Measurements from ENCODE around the gene TTF1. TPM values are rescaled to one million over a fixed set of nuclear protein-coding genes. Genes with fewer than 3 reads are reported as not detected.

TTF1 gene
- total RNA-seq, 1 donor from 2014 or later = 9.4 TPM

GRCh38 chr9:132354637-132355355 lies 51.8 kb downstream of the TTF1 start, which contains the start of gene SETX:
TSS of gene SETX (minus strand) at chr9:132354986. CDS start at chr9:132349428, 5,558 bp downstream.
- peaks cover 4 to 19% (median 17%) of the 10 kb centered on the region in 3 donors for H3K36me3 ChIP-seq (ENCODE audit: control insufficient read depth in 3 of 3, insufficient read depth in 3 of 3, low read length in 3 of 3)
- H3K9me3 ChIP-seq (ENCODE audit: control insufficient read depth in 3 of 3, low read length in 3 of 3) = no peaks in the 10 kb centered on the region
- peak within 1 kb of the TSS; percentile 93 for H3K27ac ChIP-seq (ENCODE audit: low read depth, low read length)
- H3K4me3 ChIP-seq (ENCODE audit: low read length in 3 of 3) = peak within 1 kb of the TSS; percentile 89 to 97 (median 94)
- H3K27me3 ChIP-seq (ENCODE audit: control insufficient read depth in 3 of 3, insufficient read depth in 3 of 3, low read length in 3 of 3) = no peaks in the 10 kb centered on the region
- peaks cover 18 to 39% (median 27%) of the 10 kb centered on the region in 3 donors for H3K4me1 ChIP-seq (ENCODE audit: control insufficient read depth in 3 of 3, insufficient read depth in 3 of 3, low read length in 3 of 3)
- peak within 1 kb of the TSS; percentile 95 to 96 (median 95) for H3K9ac ChIP-seq (ENCODE audit: low read depth in 1 of 3, low read length in 3 of 3)

GRCh38 chr9:132351404-132352045 lies 55.1 kb downstream of the TTF1 start:
- no peak overlapping the region for H3K27ac ChIP-seq (ENCODE audit: low read depth, low read length)
- H3K4me3 ChIP-seq (ENCODE audit: low read length in 3 of 3) = no peak overlapping the region
- no peaks in the 10 kb centered on the region for H3K27me3 ChIP-seq (ENCODE audit: control insufficient read depth in 3 of 3, insufficient read depth in 3 of 3, low read length in 3 of 3)
- peaks cover 27 to 50% (median 27%) of the 10 kb centered on the region in 3 donors for H3K4me1 ChIP-seq (ENCODE audit: control insufficient read depth in 3 of 3, insufficient read depth in 3 of 3, low read length in 3 of 3)
- H3K9me3 ChIP-seq (ENCODE audit: control insufficient read depth in 3 of 3, low read length in 3 of 3) = no peaks in the 10 kb centered on the region
- peaks cover 4 to 34% (median 34%) of the 10 kb centered on the region in 3 donors for H3K36me3 ChIP-seq (ENCODE audit: control insufficient read depth in 3 of 3, insufficient read depth in 3 of 3, low read length in 3 of 3)
- no peak overlapping the region for H3K9ac ChIP-seq (ENCODE audit: low read depth in 1 of 3, low read length in 3 of 3)

- H3K27ac ChIP-seq (ENCODE audit: low read depth, low read length) = no peak overlapping the region
- H3K4me1 ChIP-seq (ENCODE audit: control insufficient read depth in 3 of 3, insufficient read depth in 3 of 3, low read length in 3 of 3) = peaks cover 27 to 51% (median 27%) of the 10 kb centered on the region in 3 donors
- H3K4me3 ChIP-seq (ENCODE audit: low read length in 3 of 3) = peak overlapping the region in 2 of 3 donors; percentile 17 to 24
Measured at GRCh38 chr9:132350861-132351315, 55.8 kb downstream of the TTF1 start.

GRCh38 chr9:132348676-132349075 lies 58.0 kb downstream of the TTF1 start:
- Histone ChIP-seq H3K4me1 (ENCODE audit: control insufficient read depth in 3 of 3, insufficient read depth in 3 of 3, low read length in 3 of 3) (peaks cover 22 to 45% (median 22%) of the 10 kb centered on the region in 3 donors), H3K27me3 (ENCODE audit: control insufficient read depth in 3 of 3, insufficient read depth in 3 of 3, low read length in 3 of 3) (no peaks in the 10 kb centered on the region), H3K9ac (ENCODE audit: low read depth in 1 of 3, low read length in 3 of 3) (no peak overlapping the region), H3K36me3 (ENCODE audit: control insufficient read depth in 3 of 3, insufficient read depth in 3 of 3, low read length in 3 of 3) (peaks cover 18 to 56% (median 50%) of the 10 kb centered on the region in 3 donors), H3K4me3 (ENCODE audit: low read length in 3 of 3) (no peak overlapping the region), H3K27ac (ENCODE audit: low read depth, low read length) (peak overlapping the region; percentile 54), H3K9me3 (ENCODE audit: control insufficient read depth in 3 of 3, low read length in 3 of 3) (no peaks in the 10 kb centered on the region)

More at GRCh38 chr9:132350861-132351315, 55.8 kb downstream of the TTF1 start:
- peaks cover 4 to 39% (median 38%) of the 10 kb centered on the region in 3 donors for H3K36me3 ChIP-seq (ENCODE audit: control insufficient read depth in 3 of 3, insufficient read depth in 3 of 3, low read length in 3 of 3)
- H3K9ac ChIP-seq (ENCODE audit: low read depth in 1 of 3, low read length in 3 of 3) = no peak overlapping the region
- no peaks in the 10 kb centered on the region for H3K9me3 ChIP-seq (ENCODE audit: control insufficient read depth in 3 of 3, low read length in 3 of 3)
- no peaks in the 10 kb centered on the region for H3K27me3 ChIP-seq (ENCODE audit: control insufficient read depth in 3 of 3, insufficient read depth in 3 of 3, low read length in 3 of 3)

- Histone ChIP-seq H3K9me3 (ENCODE audit: control insufficient read depth in 3 of 3, low read length in 3 of 3) (no peaks in the 10 kb centered on the region), H3K27me3 (ENCODE audit: control insufficient read depth in 3 of 3, insufficient read depth in 3 of 3, low read length in 3 of 3) (no peaks in the 10 kb centered on the region), H3K36me3 (ENCODE audit: control insufficient read depth in 3 of 3, insufficient read depth in 3 of 3, low read length in 3 of 3) (peaks cover 27 to 62% (median 60%) of the 10 kb centered on the region in 3 donors), H3K9ac (ENCODE audit: low read depth in 1 of 3, low read length in 3 of 3) (peak overlapping the region in 1 of 3 donors; percentile 7), H3K27ac (ENCODE audit: low read depth, low read length) (peak overlapping the region; percentile 31), H3K4me3 (ENCODE audit: low read length in 3 of 3) (no peak overlapping the region), H3K4me1 (ENCODE audit: control insufficient read depth in 3 of 3, insufficient read depth in 3 of 3, low read length in 3 of 3) (peaks cover 0 to 21% (median 14%) of the 10 kb centered on the region in 3 donors)
Measured at GRCh38 chr9:132346177-132346576, 60.5 kb downstream of the TTF1 start.

GRCh38 chr9:132341177-132341840 lies 65.3 kb downstream of the TTF1 start:
- Histone ChIP-seq H3K27me3 (ENCODE audit: control insufficient read depth in 3 of 3, insufficient read depth in 3 of 3, low read length in 3 of 3) (no peaks in the 10 kb centered on the region), H3K9me3 (ENCODE audit: control insufficient read depth in 3 of 3, low read length in 3 of 3) (no peaks in the 10 kb centered on the region), H3K4me1 (ENCODE audit: control insufficient read depth in 3 of 3, insufficient read depth in 3 of 3, low read length in 3 of 3) (peaks cover 0 to 2% (median 0%) of the 10 kb centered on the region in 3 donors), H3K27ac (ENCODE audit: low read depth, low read length) (no peak overlapping the region), H3K36me3 (ENCODE audit: control insufficient read depth in 3 of 3, insufficient read depth in 3 of 3, low read length in 3 of 3) (peaks cover 36 to 72% (median 67%) of the 10 kb centered on the region in 3 donors), H3K4me3 (ENCODE audit: low read length in 3 of 3) (no peak overlapping the region), H3K9ac (ENCODE audit: low read depth in 1 of 3, low read length in 3 of 3) (no peak overlapping the region)

- no peaks in the 10 kb centered on the region for H3K9me3 ChIP-seq (ENCODE audit: control insufficient read depth in 3 of 3, low read length in 3 of 3)
- no peak overlapping the region for H3K9ac ChIP-seq (ENCODE audit: low read depth in 1 of 3, low read length in 3 of 3)
- no peaks in the 10 kb centered on the region for H3K27me3 ChIP-seq (ENCODE audit: control insufficient read depth in 3 of 3, insufficient read depth in 3 of 3, low read length in 3 of 3)
- H3K4me3 ChIP-seq (ENCODE audit: low read length in 3 of 3) = no peak overlapping the region
- H3K27ac ChIP-seq (ENCODE audit: low read depth, low read length) = no peak overlapping the region
- peaks cover 30 to 78% (median 62%) of the 10 kb centered on the region in 3 donors for H3K36me3 ChIP-seq (ENCODE audit: control insufficient read depth in 3 of 3, insufficient read depth in 3 of 3, low read length in 3 of 3)
- peaks cover 0 to 5% (median 0%) of the 10 kb centered on the region in 3 donors for H3K4me1 ChIP-seq (ENCODE audit: control insufficient read depth in 3 of 3, insufficient read depth in 3 of 3, low read length in 3 of 3)
Measured at GRCh38 chr9:132334364-132334763, 72.3 kb downstream of the TTF1 start.

GRCh38 chr9:132333556-132333955 lies 73.1 kb downstream of the TTF1 start:
- H3K27ac ChIP-seq (ENCODE audit: low read depth, low read length) = peak overlapping the region; percentile 19
- peaks cover 30 to 81% (median 64%) of the 10 kb centered on the region in 3 donors for H3K36me3 ChIP-seq (ENCODE audit: control insufficient read depth in 3 of 3, insufficient read depth in 3 of 3, low read length in 3 of 3)

GRCh38 chr9:132328580-132328979 lies 78.1 kb downstream of the TTF1 start:
- Histone ChIP-seq H3K4me1 (ENCODE audit: control insufficient read depth in 3 of 3, insufficient read depth in 3 of 3, low read length in 3 of 3) (peaks cover 0 to 10% (median 8%) of the 10 kb centered on the region in 3 donors), H3K4me3 (ENCODE audit: low read length in 3 of 3) (no peak overlapping the region), H3K9me3 (ENCODE audit: control insufficient read depth in 3 of 3, low read length in 3 of 3) (no peaks in the 10 kb centered on the region), H3K27ac (ENCODE audit: low read depth, low read length) (no peak overlapping the region), H3K36me3 (ENCODE audit: control insufficient read depth in 3 of 3, insufficient read depth in 3 of 3, low read length in 3 of 3) (peaks cover 18 to 47% (median 38%) of the 10 kb centered on the region in 3 donors), H3K9ac (ENCODE audit: low read depth in 1 of 3, low read length in 3 of 3) (no peak overlapping the region), H3K27me3 (ENCODE audit: control insufficient read depth in 3 of 3, insufficient read depth in 3 of 3, low read length in 3 of 3) (no peaks in the 10 kb centered on the region)

More at GRCh38 chr9:132333556-132333955, 73.1 kb downstream of the TTF1 start:
- Histone ChIP-seq H3K9ac (ENCODE audit: low read depth in 1 of 3, low read length in 3 of 3) (no peak overlapping the region), H3K27me3 (ENCODE audit: control insufficient read depth in 3 of 3, insufficient read depth in 3 of 3, low read length in 3 of 3) (no peaks in the 10 kb centered on the region), H3K4me1 (ENCODE audit: control insufficient read depth in 3 of 3, insufficient read depth in 3 of 3, low read length in 3 of 3) (peaks cover 0 to 5% (median 0%) of the 10 kb centered on the region in 3 donors), H3K9me3 (ENCODE audit: control insufficient read depth in 3 of 3, low read length in 3 of 3) (no peaks in the 10 kb centered on the region), H3K4me3 (ENCODE audit: low read length in 3 of 3) (no peak overlapping the region)

All from skeletal muscle tissue (tissue), 4 donors.